Kidney glomerular epithelial cell (primary cell): ENCODE measurements around the gene SIDT2.
A peak's percentile ranks its signal among the peaks of the same experiment; 100 is the strongest.
"Not testable (repeated sequence)": the region's sequence is repeated elsewhere in the genome, so short reads cannot be mapped to it uniquely, and the experiment has no call there.

Experiments used
- DNase-seq: peaks from one replicate; lab custom pipeline; 2025; lab: John Stamatoyannopoulos, UW

SIDT2 gene

DNA sequence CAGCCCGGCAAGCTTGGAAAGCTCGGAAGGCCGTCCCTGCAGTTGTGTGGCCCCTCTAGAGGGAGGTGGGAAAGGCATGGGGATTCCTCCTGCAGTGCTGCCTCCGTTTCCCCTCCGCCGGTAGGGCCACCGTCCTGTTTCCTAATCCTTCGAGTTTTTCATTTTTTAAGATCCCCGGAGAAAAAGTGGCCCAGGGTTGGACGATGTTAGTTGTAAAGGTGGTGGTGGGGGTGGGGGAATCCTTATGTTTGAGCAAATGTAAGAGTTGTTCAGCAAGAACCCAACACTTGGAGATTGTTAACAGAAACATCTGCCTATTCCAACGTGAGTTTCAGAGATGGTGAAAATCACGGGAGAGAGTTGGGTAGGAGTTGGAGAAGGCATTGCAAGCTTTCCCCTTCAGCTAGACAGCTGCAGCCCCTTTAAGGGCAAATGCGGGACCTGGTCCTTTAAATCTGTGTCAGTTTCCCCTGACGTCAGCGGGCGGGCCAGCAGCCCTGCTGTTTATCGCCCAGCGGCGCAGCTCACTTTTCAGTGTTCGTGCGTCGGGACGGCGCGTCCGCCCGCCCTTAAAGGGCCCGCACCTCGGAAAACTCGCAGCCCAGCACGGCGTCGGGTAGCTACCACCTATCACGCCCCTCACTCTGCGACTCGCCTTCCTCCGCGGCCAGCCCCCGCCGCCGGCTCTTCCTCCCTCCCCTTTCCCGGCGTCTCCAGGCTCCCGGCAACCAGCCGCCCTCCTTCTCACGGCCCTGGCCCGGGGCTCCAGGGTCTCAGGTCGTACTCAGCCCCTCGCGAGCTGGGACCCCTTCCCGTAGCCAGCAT, at the start of gene SIDT2:
TSS of gene SIDT2 (plus strand) at position 534 of the 825 bp plus-strand sequence. CDS start 521 bp downstream, outside the sequence.
- peak; percentile 70 for DNase-seq

DNA sequence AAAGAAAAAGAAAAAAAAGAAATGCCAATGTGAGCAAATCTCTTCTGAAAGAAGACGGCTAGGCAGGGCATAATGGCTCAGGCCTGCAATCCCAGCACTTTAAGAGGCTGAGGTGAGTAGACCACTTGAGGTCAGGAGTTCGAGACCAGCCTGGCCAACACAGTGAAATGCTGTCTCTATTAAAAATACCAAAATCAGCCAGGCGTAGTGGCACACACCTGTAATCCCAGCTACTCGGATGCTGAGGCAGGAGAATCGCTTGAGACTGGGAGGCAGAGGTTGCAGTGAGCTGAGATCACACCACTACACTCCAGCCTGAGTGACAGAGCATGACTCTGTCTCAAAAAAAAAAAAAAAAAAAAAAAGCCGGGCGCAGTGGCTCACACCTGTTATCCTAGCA, 48.1 kb upstream of the SIDT2 start:
- DNase-seq: not testable (repeated sequence)

DNA sequence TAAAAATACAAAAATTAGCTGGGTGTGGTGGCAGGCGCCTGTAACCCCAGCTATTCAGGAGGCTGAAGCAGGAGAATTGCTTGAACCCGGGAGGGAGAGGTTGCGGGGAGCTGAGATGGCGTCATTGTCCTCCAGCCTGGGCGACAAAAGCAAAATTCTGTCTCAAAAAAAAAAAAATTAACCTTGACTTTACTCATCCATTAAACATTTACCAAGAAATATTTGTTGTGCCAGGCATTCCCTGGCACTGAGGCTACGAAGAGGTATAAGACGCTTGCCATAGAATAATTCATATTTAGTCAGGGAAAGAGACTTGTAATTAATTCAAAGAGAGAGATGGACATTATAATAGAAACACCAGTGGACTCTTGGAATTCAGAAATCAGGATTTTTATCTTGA, 47.7 kb upstream of the SIDT2 start:
- no peak for DNase-seq

DNA sequence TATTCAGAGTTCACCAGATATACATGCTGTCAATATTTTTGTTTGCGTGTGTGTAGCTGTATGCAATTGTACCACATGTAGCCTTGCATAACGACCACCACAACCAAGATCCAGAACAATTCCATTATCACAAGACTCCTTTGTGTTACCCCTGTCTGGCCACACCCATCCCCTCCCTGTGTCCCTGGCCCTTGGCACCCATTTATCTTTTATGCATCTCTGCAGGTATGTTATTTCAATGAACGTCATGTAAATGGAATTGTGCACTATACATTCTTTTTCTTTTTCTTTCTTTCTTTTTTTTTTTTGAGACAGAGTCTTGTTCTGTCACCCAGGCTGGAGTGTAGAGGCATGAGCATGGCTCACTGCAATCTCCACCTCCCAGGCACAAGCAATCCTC, 44.1 kb upstream of the SIDT2 start:
- no peak for DNase-seq

DNA sequence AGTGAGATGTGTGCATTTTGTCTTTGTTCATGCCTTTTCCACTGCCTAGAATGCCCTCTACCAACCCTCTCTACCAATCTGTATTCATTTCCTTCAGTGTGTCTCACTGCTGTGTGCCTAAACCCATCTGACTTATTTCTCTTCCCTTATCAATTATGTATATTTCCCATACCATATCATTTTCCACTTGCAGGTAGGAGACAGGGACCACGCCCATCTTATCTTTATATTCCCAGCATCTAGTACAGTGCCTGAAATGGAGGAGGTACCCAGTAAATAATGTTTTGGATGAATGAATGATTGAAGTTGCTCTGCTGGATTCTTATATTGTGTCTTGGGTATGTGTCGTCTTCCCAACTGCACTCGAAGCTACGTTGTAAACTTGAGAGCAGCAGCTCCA, 43.6 kb upstream of the SIDT2 start:
- DNase-seq: not testable (repeated sequence)

DNA sequence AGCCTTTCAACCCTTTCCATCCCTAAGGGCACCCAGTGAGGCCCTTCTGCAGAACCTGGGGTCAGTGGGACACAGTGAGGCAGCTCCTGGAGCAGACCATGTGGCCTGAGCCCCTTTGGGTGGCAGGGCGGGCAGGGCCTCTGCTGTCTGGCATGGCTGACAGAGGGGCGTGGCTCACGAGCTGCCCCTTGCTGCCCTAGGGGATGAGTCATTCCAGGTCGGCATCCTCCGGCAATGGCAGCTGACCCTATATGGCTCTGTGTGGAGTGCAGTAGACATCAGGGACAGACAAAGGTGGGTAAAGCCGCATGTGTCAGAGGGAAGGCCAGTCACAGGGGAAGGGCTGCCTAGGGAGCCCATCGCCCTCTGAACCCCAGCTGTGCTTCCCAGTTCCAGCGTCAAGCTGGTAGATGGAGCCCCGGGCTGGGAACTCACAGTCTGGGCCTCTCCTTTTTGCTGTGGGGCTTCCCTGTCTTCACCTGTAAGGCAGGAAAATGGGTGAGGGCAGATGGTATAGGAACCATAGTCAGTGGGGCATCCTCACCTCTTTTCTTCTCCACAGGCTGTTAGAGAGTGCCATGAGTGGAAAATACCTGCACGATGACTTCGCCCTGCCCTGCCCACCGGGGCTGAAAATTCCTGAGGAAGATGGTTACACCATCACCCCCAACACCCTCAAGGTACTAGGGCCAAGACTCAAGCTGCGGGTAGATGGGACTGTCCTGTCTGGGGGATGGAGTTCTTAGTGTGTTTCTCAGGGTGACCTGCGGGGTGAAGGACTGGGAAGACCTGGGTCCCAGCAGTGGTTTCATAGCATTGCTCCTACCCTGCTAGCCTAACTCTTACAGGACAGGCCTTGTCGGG, 41.1 kb upstream of the SIDT2 start:
- not testable (repeated sequence) for DNase-seq

DNA sequence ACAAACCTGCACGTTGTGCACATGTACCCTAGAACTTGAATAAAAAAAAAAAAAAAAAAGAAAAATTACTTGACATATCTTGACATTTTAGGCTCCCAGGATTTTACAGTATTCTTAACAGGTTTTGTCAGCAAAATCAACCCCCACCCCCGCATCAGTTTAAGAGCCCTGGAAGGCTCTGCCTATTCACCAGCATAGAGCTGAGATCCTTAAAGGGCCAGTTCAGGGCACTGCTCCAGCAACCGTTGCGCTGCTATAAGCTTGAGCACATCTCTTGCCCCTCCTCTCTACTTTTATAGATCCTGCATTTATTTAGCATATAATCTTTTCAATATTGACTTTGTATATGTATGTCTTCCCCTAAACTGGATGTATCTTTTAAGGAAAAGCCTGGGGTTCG, 35.2 kb upstream of the SIDT2 start:
- peak; percentile 51 for DNase-seq

DNA sequence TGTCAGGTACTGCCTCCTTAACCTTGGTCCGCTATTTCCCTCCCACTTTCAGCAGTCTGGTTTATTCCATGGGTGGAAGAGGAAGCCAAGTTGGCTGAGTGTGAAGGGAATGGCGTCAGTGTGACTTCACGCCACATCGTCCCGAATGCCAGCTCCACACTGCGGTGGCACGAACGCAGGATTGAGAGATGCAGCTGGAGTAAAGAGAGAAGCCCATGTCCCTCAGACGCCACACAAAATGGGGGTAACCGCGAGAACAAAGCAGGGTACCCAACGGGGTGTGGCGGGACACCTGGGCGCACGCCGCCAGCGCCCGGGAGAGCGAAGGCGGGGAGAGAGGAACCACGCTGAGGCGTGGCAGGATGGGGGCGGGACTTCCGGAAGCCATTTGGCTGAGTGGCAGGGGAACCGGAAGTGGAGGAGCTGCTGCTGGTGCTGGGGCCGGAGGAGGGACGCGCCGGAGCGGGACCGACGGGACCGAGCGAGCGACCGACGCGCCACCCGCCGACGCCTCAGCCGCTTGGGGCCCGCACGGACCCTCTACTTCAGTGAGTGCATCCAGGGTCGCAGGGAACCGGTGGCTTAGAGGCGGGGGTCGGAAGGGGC, 34.6 kb upstream of the SIDT2 start, which contains the start of gene PAFAH1B2:
TSS of gene PAFAH1B2 (plus strand) at position 417 of the 606 bp plus-strand sequence. CDS start 8,161 bp downstream, outside the sequence.
- peak; percentile 78 for DNase-seq

DNA sequence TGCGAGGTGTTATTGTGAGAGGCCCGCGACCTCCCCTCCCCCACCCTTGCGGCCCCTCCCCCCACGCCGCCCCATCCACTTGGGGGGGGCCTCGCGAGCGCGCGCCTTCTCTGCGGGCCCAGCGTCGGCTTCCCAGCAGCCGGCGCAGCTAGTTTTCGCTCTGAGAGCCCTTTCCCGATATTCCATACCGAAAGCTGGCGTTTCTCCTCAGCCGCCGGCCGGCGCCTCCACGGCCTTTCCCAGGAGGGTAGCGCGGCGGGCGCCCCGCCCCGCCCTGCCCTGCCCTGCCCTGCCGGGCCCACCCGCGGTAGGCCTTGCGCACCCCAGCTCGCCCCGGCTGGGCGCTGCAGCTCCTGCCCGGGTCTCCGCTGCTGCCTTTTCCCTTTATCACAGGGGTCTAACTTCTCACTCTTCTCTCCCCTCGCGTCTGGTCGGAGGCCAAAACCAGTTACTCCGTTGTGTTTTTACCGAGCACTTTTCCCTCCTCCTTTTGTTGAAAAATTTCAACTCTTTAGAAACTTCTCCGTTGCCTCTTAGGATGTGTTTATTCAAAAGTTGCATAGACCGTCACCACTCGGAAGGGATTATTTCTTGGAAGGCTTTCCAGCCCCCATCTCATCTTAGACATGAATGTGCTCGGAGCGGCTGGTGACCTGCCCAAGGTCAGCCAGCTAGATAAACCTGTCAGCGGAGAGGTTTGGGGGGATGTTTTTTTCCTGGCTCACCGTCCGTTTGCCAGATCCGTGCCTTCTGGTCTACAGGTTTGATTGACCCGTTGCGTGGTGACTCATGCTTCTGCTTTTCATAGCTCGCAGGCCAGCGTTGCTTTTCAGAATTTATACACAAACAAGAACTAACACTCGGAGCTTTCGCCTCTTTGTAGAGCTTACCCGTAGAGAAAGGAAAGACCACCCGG, 33.8 kb upstream of the SIDT2 start:
- peak; percentile 45 for DNase-seq

DNA sequence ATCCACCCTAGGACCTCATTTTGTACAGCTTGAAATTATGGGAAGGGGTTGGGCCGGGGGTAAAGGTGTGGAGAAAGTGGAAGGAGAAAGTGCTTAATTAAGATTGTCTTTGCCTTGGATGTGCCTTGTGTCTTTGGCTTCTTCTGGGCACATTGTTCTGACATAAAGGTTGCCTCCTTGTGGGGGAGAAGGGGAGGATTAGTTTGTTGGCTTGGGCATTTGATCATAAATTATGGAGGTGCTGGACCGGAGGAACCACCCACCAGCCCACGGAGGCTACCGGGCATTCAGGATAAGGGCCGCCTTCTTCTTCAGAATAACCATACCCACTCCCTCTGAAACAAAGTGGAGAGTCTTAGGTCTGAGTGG, 33.2 kb upstream of the SIDT2 start:
- DNase-seq: peak; percentile 54

DNA sequence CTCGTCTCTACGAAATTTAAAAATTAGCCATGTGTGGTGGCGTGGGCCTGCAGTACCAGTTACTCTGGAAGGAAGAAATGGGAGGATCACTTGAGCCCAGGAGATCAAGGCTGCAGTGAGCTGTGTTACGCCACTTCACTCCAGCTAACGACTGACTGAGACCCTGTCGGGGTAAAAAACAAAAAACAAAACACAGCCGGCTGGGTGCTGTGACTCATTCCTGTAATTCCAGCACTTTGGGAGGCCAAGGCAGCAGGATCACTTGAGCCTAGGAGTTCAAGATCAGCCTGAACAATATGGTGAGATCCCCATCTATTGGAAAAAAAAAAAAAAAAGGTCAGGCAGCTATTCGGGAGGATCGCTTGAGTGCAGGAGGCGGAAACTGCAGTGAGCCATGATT, 32.0 kb upstream of the SIDT2 start:
- DNase-seq: no peak

DNA sequence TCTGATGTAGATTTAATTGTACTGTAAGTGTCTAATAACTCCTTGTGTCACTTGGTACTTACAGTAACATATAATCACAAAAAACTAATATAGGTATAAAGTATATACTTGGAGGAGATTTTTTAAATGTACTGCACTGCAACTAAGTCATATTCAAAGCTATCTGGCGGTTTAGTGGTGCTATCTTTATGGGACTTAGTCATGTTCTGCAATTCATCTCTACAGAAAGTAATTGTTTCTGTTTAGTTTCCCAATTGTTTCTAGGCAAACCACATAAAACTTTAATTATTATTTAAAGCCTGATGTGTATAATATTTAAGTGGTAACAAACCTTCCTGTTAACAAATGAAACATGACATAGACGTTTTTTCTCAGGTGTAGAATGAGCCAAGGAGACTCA, 26.5 kb upstream of the SIDT2 start:
- no peak for DNase-seq

DNA sequence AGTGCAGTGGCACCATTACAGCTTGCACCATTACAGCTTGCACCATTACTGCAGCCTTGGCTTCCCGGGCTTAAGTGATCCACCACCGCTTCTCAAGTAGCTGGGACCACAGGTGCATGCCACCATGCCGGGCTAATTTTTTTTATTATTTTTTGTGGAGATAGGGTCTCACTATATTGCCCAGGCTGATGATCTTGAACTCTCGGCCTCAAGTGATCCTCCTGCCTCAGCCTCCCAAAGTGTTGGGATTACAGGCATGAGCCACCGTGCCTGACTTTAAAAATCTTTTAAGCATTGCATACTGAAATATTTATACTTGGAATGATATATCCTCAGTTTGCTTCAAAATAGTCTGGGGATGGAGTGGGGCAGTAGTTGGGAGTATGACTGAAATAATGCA, 24.1 kb upstream of the SIDT2 start:
- DNase-seq: no peak

DNA sequence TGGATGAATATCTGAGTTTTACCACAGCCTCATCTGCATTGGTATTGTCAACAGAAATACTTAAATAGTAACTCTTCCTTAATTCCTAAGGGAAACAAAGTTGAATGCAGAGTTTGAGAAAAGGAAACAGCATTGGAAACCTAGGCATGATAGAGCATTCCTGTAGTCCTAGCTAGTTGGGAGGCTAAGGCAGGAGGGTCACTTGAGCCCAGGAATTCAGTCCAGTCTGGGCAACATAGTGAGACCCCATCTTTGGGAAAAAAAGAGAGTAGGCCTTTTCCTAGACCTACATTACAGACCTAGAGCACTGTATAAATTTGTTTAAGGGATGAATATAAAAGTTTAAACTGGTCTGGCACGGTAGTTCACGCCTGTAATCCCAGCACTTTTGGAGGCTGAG, 21.0 kb upstream of the SIDT2 start:
- DNase-seq: no peak

DNA sequence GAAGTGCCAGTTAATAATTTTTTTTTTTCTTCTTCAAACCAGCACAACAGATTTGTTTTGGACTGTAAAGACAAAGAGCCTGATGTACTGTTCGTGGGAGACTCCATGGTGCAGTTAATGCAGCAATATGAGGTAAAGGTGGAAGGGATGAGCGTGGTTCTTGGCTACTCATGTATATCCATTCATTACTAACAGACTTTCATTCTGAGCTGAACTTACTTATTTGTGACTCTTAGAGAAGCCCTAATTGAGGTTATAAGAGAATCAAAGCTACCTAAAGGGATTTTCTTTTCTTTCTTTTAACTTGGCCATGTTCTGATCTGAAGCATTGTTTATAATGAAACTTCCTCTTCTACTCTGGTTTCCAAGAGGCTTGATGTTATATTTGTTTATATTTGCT, 18.7 kb upstream of the SIDT2 start:
- DNase-seq: no peak

DNA sequence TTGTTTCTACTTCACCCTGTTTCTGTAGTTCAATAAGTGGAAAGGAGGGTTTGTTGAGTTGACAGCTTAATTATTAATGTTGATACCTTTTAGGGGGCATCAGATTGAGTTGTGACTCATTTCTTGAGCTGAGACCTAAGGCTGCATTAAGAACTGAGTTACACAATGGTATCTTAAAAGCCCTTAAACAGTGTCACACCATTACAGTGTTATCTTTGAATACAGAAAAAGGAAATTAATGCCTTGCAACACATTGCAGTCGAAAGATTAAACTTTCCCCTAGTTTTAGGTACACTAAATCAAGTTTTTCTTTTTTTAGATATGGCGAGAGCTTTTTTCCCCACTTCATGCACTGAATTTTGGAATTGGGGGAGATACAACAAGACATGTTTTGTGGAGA, 17.7 kb upstream of the SIDT2 start:
- DNase-seq: no peak

DNA sequence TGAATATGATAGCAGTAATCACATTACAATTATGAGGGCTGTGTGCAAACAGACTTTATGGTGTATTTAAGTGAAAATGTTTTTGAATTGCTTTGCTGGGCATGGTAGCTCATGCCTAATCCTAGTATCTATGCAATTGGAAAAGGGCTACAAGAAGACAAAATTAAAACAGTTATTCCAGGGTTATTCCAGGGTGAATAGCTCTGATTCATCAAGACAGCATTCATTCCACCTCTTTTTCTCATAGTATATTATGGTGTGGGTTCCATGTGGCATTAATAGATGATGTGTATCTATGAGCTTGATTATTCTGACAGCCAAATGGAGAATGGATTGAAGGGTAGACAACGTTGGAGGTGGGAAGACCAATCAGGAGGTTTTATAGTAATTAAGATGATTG, 12.1 kb upstream of the SIDT2 start:
- DNase-seq: no peak

DNA sequence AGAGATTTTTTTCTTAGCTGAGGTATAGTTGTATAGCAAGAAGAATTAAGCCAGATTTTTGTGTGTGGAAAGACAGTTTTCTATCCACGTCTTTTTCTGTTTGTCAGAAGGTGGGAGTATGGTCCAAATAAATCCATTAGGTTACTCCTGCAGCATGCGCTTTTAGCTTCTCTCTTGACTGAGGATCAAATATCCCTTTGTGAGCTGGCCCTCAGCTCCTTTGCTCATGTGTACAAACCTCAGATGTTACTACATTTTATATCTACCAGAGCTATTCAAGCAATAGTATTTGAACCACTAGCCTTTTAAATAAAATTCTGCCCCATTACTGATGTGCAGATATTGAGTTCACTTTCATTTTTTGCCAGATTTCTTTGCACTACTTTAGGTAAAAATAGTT, 8.8 kb upstream of the SIDT2 start:
- DNase-seq: no peak

DNA sequence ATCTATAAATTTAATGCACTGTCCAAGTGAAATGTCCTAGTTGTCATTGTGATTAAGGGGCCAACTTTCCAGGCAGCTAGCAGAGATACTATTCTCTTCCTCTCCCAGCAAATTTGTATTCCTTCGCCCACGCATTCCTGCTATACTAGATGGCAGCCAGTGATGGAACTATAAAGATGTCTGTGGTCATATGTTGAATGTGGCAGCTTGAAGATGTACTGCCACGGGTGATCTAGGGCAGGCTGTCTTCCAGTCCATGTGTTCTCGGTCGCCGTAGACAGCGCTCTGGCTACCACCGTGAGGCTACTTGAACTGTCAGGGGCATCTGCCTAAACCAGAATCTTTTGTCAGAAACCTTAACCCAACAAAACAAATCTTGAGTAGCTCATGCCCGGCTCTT, 8.3 kb upstream of the SIDT2 start:
- no peak for DNase-seq

DNA sequence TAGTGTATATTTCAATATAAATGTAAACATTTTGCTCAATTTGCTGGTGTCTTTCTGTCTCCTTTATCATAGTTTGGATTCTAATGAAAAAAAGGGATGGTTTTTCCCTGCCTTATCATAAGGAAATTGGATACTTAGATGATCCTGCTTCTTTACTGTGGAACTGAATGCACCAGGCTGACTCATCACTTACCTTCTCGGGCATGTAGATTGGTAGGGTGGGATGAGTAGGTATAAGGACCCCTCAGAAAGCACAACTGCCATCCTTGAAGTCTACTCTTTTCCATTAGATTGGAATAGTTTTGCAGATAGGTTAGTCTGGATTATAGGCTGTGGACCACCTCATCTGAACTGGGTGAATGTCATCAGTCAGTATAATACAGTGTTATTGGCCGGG, 7.5 kb upstream of the SIDT2 start:
- DNase-seq: no peak

DNA sequence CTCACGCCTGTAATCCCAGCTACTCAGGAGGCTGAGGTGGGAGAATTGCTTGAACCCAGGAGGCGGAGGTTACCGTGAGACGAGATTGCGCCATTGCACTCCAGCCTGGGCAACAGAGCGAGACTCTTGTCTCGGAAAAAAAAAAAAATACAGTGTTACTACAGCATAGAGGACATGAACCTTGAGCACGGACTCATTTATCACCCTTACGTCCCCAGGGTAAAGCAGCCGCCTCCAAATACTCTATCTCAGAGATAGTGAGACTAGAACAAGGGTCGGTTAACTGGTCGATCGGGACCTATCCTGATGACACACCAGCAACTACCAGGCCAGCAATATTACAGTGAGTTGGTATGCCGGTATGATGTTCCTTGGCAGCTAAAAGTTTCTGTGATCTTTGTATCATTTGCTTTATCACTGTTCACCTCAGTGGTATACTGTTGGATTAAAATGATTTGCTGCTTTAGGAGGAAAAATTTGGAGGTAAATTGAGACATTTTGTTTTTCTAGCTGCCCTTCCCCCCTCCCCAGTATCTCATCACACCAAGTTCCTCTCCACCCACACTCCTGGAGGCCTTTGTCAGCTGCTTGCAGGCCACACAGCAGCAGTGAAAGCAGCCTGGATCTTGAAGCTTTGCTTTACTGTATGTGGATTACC, 7.0 kb upstream of the SIDT2 start:
- DNase-seq: no peak
